Measurements from ENCODE around the gene TAF11L14.
"Not testable (repeated sequence)": the region's sequence is repeated elsewhere in the genome, so short reads cannot be mapped to it uniquely, and the experiment has no call there.

The TAF11L14 gene

GRCh38 chr5:17625686-17626085, 8.6 kb upstream of the TAF11L14 start:
- no peaks in the 10 kb centered on the region for H3K79me1 ChIP-seq (ENCODE audit: low read depth, low read length)
- no peak overlapping the region for H2BK15ac ChIP-seq (ENCODE audit: low read length)
- no peak overlapping the region for H3K23ac ChIP-seq (ENCODE audit: low read depth, low read length, poor library complexity)
- H3K4me3 ChIP-seq (ENCODE audit: low read length in 2 of 2), result no peak overlapping the region
- no peak overlapping the region for H2AK5ac ChIP-seq (ENCODE audit: low read depth, low read length)
- no peaks in the 10 kb centered on the region for H3K4me1 ChIP-seq (ENCODE audit: control insufficient read depth in 2 of 2, insufficient read depth in 1 of 2, low read depth in 1 of 2, low read length in 2 of 2)
- no peak for DNase-seq (ENCODE audit: low spot score)
- WGBS, 2 donors (ENCODE audit: extremely low coverage in 2 of 2, insufficient read length in 2 of 2, insufficient replicate concordance in 1 of 2), result no CpG with 5 or more reads among the region's 11 CpGs
- H2BK5ac ChIP-seq (ENCODE audit: low read length), result no peak overlapping the region
- H3K4ac ChIP-seq (ENCODE audit: low read length), result no peak overlapping the region
- H3K18ac ChIP-seq (ENCODE audit: low read length), result peak overlapping the region; percentile 72
- no peak overlapping the region for H4K91ac ChIP-seq (ENCODE audit: low read depth, low read length, poor library complexity)
- no peak overlapping the region for H3K14ac ChIP-seq (ENCODE audit: low read length)
- no peak overlapping the region for H2BK12ac ChIP-seq (ENCODE audit: low read length)
- no peak overlapping the region for H3K9ac ChIP-seq (ENCODE audit: low read depth, low read length, poor library complexity)
- no peak overlapping the region for H4K8ac ChIP-seq (ENCODE audit: low read depth, low read length)
- no peaks in the 10 kb centered on the region for H3K9me3 ChIP-seq (replicated peaks in 1 of 2; ENCODE audit: control insufficient read depth in 2 of 2, insufficient read depth in 1 of 2, low read depth in 1 of 2, low read length in 2 of 2)
- H2BK120ac ChIP-seq (ENCODE audit: low read depth, low read length), result no peak overlapping the region
- H3K27me3 ChIP-seq (ENCODE audit: control insufficient read depth in 3 of 3, insufficient read depth in 3 of 3, low read depth in 1 of 3, low read length in 3 of 3), result no peaks in the 10 kb centered on the region
- no peaks in the 10 kb centered on the region for H3K36me3 ChIP-seq (replicated peaks in 1 of 2; ENCODE audit: control insufficient read depth in 2 of 2, insufficient read depth in 2 of 2, low read length in 2 of 2)
- no peak overlapping the region for H3K4me2 ChIP-seq (ENCODE audit: insufficient read depth, low read length, poor library complexity, severe bottlenecking)
- no peak overlapping the region for H3K27ac ChIP-seq (replicated peaks; ENCODE audit: low read length)
- H2AFZ ChIP-seq (ENCODE audit: low read length), result no peak overlapping the region

- no CpG with 5 or more reads among the region's 12 CpGs for WGBS, 2 donors (ENCODE audit: extremely low coverage in 2 of 2, insufficient read length in 2 of 2, insufficient replicate concordance in 1 of 2)
Measured at GRCh38 chr5:17631788-17632187, 2.5 kb upstream of the TAF11L14 start, which contains the start of gene TAF11L13. Gene TAF11L13, plus strand, starts transcription at chr5:17632088.

GRCh38 chr5:17649232-17649631, 15.0 kb downstream of the TAF11L14 start:
- H3K18ac ChIP-seq (ENCODE audit: low read length); H2BK15ac ChIP-seq (ENCODE audit: low read length); H3K4me2 ChIP-seq (ENCODE audit: insufficient read depth, low read length, poor library complexity, severe bottlenecking); H3K4me3 ChIP-seq (ENCODE audit: low read length in 2 of 2); DNase-seq (ENCODE audit: low spot score); H3K79me1 ChIP-seq (ENCODE audit: low read depth, low read length); H4K91ac ChIP-seq (ENCODE audit: low read depth, low read length, poor library complexity); H2BK120ac ChIP-seq (ENCODE audit: low read depth, low read length); H3K36me3 ChIP-seq (replicated peaks in 1 of 2; ENCODE audit: control insufficient read depth in 2 of 2, insufficient read depth in 2 of 2, low read length in 2 of 2); H4K8ac ChIP-seq (ENCODE audit: low read depth, low read length); H2BK12ac ChIP-seq (ENCODE audit: low read length); H3K9ac ChIP-seq (ENCODE audit: low read depth, low read length, poor library complexity); H3K14ac ChIP-seq (ENCODE audit: low read length); H2AFZ ChIP-seq (ENCODE audit: low read length); H3K4me1 ChIP-seq (ENCODE audit: control insufficient read depth in 2 of 2, insufficient read depth in 1 of 2, low read depth in 1 of 2, low read length in 2 of 2); H3K27me3 ChIP-seq (ENCODE audit: control insufficient read depth in 3 of 3, insufficient read depth in 3 of 3, low read depth in 1 of 3, low read length in 3 of 3); H3K27ac ChIP-seq (replicated peaks; ENCODE audit: low read length); H3K4ac ChIP-seq (ENCODE audit: low read length); H2BK5ac ChIP-seq (ENCODE audit: low read length); H3K23ac ChIP-seq (ENCODE audit: low read depth, low read length, poor library complexity); H3K9me3 ChIP-seq (replicated peaks in 1 of 2; ENCODE audit: control insufficient read depth in 2 of 2, insufficient read depth in 1 of 2, low read depth in 1 of 2, low read length in 2 of 2); H2AK5ac ChIP-seq (ENCODE audit: low read depth, low read length): not testable (repeated sequence)
- no CpG with 5 or more reads among the region's 10 CpGs for WGBS, 2 donors (ENCODE audit: extremely low coverage in 2 of 2, insufficient read length in 2 of 2, insufficient replicate concordance in 1 of 2)

More at GRCh38 chr5:17631788-17632187, 2.5 kb upstream of the TAF11L14 start, which contains the start of gene TAF11L13:
- H3K4me3 ChIP-seq (ENCODE audit: low read length in 2 of 2); DNase-seq (ENCODE audit: low spot score); H4K91ac ChIP-seq (ENCODE audit: low read depth, low read length, poor library complexity); H3K79me1 ChIP-seq (ENCODE audit: low read depth, low read length); H2BK5ac ChIP-seq (ENCODE audit: low read length); H3K4me2 ChIP-seq (ENCODE audit: insufficient read depth, low read length, poor library complexity, severe bottlenecking); H2BK15ac ChIP-seq (ENCODE audit: low read length); H3K27me3 ChIP-seq (ENCODE audit: control insufficient read depth in 3 of 3, insufficient read depth in 3 of 3, low read depth in 1 of 3, low read length in 3 of 3); H2AFZ ChIP-seq (ENCODE audit: low read length); H3K4me1 ChIP-seq (ENCODE audit: control insufficient read depth in 2 of 2, insufficient read depth in 1 of 2, low read depth in 1 of 2, low read length in 2 of 2); H2BK12ac ChIP-seq (ENCODE audit: low read length); H3K9ac ChIP-seq (ENCODE audit: low read depth, low read length, poor library complexity); H3K4ac ChIP-seq (ENCODE audit: low read length); H4K8ac ChIP-seq (ENCODE audit: low read depth, low read length); H3K9me3 ChIP-seq (replicated peaks in 1 of 2; ENCODE audit: control insufficient read depth in 2 of 2, insufficient read depth in 1 of 2, low read depth in 1 of 2, low read length in 2 of 2); H3K18ac ChIP-seq (ENCODE audit: low read length); H3K36me3 ChIP-seq (replicated peaks in 1 of 2; ENCODE audit: control insufficient read depth in 2 of 2, insufficient read depth in 2 of 2, low read length in 2 of 2); H3K14ac ChIP-seq (ENCODE audit: low read length); H2BK120ac ChIP-seq (ENCODE audit: low read depth, low read length); H3K27ac ChIP-seq (replicated peaks; ENCODE audit: low read length); H3K23ac ChIP-seq (ENCODE audit: low read depth, low read length, poor library complexity); H2AK5ac ChIP-seq (ENCODE audit: low read depth, low read length): not testable (repeated sequence)

GRCh38 chr5:17655201-17655759, 21.0 kb downstream of the TAF11L14 start:
- not testable (repeated sequence) for H3K4me1 ChIP-seq (ENCODE audit: control insufficient read depth in 2 of 2, insufficient read depth in 1 of 2, low read depth in 1 of 2, low read length in 2 of 2); H3K27ac ChIP-seq (replicated peaks; ENCODE audit: low read length); H4K91ac ChIP-seq (ENCODE audit: low read depth, low read length, poor library complexity); H2BK15ac ChIP-seq (ENCODE audit: low read length); H3K18ac ChIP-seq (ENCODE audit: low read length); H2BK12ac ChIP-seq (ENCODE audit: low read length); H3K9me3 ChIP-seq (replicated peaks in 1 of 2; ENCODE audit: control insufficient read depth in 2 of 2, insufficient read depth in 1 of 2, low read depth in 1 of 2, low read length in 2 of 2); H3K9ac ChIP-seq (ENCODE audit: low read depth, low read length, poor library complexity); H3K79me1 ChIP-seq (ENCODE audit: low read depth, low read length); H2AK5ac ChIP-seq (ENCODE audit: low read depth, low read length); H2BK5ac ChIP-seq (ENCODE audit: low read length); H3K27me3 ChIP-seq (ENCODE audit: control insufficient read depth in 3 of 3, insufficient read depth in 3 of 3, low read depth in 1 of 3, low read length in 3 of 3); DNase-seq (ENCODE audit: low spot score); H3K14ac ChIP-seq (ENCODE audit: low read length); H3K4me3 ChIP-seq (ENCODE audit: low read length in 2 of 2); H2BK120ac ChIP-seq (ENCODE audit: low read depth, low read length); H4K8ac ChIP-seq (ENCODE audit: low read depth, low read length); H3K36me3 ChIP-seq (replicated peaks in 1 of 2; ENCODE audit: control insufficient read depth in 2 of 2, insufficient read depth in 2 of 2, low read length in 2 of 2); H2AFZ ChIP-seq (ENCODE audit: low read length); H3K23ac ChIP-seq (ENCODE audit: low read depth, low read length, poor library complexity); H3K4me2 ChIP-seq (ENCODE audit: insufficient read depth, low read length, poor library complexity, severe bottlenecking); H3K4ac ChIP-seq (ENCODE audit: low read length)
- no CpG with 5 or more reads among the region's 32 CpGs for whole genome bisulfite sequencing, 2 donors (ENCODE audit: extremely low coverage in 2 of 2, insufficient read length in 2 of 2, insufficient replicate concordance in 1 of 2)
